Measurements from ENCODE around the gene CMBL. TPM values are rescaled to one million over a fixed set of nuclear protein-coding genes. Genes with fewer than 3 reads are reported as not detected.

The CMBL gene
- total RNA-seq, 1 experiment from 2014 or later: 12.6 TPM

- Mint-ChIP-seq H3K27me3 (ENCODE audit: low read depth) (no peaks in the 10 kb centered on the region; the same call in 1 of the 2 replicates), H3K4me3 (no peak overlapping the region), H3K4me1 (peaks cover 16 to 17% of the 10 kb centered on the region in 2 experiments), H3K9me3 (no peaks in the 10 kb centered on the region), H3K27ac (peak overlapping the region in 1 of 3 experiments; percentile 44; a peak in 2 of 7 replicates), H3K36me3 (ENCODE audit: insufficient read depth in 1 of 3, low read depth in 3 of 3) (peaks cover 23 to 44% (median 37%) of the 10 kb centered on the region in 3 experiments)
- H4K5ac ChIP-seq (ENCODE audit: insufficient read length, low read depth, low read length): no peak overlapping the region
- no peak for DNase-seq
- no peak overlapping the region for H3K23ac ChIP-seq (ENCODE audit: insufficient read length, low read depth, low read length)
- peaks cover 3% of the 10 kb centered on the region; the same call in 1 of the 2 replicates for H3K4me1 ChIP-seq (ENCODE audit: insufficient read depth, low read length)
- H2AFZ ChIP-seq (ENCODE audit: low read length): no peak overlapping the region
- H3K18ac ChIP-seq (ENCODE audit: insufficient read length, low read depth, low read length): no peak overlapping the region
- H2BK15ac ChIP-seq (ENCODE audit: low read depth, low read length): no peak overlapping the region
- no peak for TF ChIP-seq CTCF (conservative IDR thresholded peaks at IDR 0.05)
- no peak overlapping the region for H3K4ac ChIP-seq (ENCODE audit: low read depth, low read length)
- no peak overlapping the region for H2BK12ac ChIP-seq (ENCODE audit: insufficient read length, low read depth, low read length)
- no peak overlapping the region for H3K27ac ChIP-seq (ENCODE audit: insufficient read length, low read depth, low read length)
- H3K27me3 ChIP-seq (ENCODE audit: insufficient read depth, low read length): no peaks in the 10 kb centered on the region
- no peaks in the 10 kb centered on the region for H3K79me1 ChIP-seq (ENCODE audit: insufficient read depth, low read depth, low read length, poor library complexity, severe bottlenecking)
- H3K23me2 ChIP-seq (ENCODE audit: insufficient read length, low read depth, low read length, poor library complexity, severe bottlenecking): no peaks in the 10 kb centered on the region
- no peak overlapping the region for H2AK5ac ChIP-seq (ENCODE audit: insufficient read length, low read length)
- no CpG with 5 or more reads among the region's 4 CpGs for WGBS (ENCODE audit: extremely low coverage, insufficient read length, low lambda C conversion rate)
- no peak overlapping the region for H2BK120ac ChIP-seq (ENCODE audit: low read depth, low read length, poor library complexity, severe bottlenecking)
- H3K4me2 ChIP-seq (ENCODE audit: insufficient read depth, insufficient read length, low read length): no peak overlapping the region
- no peak overlapping the region for H3K56ac ChIP-seq (ENCODE audit: insufficient read length, low read depth, low read length)
- H3K14ac ChIP-seq (ENCODE audit: insufficient read depth, low read length): no peak overlapping the region
- H2BK5ac ChIP-seq (ENCODE audit: insufficient read length, low read length): no peak overlapping the region
- H4K91ac ChIP-seq (ENCODE audit: insufficient read length, low read depth, low read length): no peak overlapping the region
- no peaks in the 10 kb centered on the region for H3K9me3 ChIP-seq (ENCODE audit: control insufficient read depth, low read depth, low read length)
- peaks cover 2% of the 10 kb centered on the region for H4K20me1 ChIP-seq (ENCODE audit: control insufficient read depth, insufficient read depth, insufficient read length)
- H4K8ac ChIP-seq (replicated peaks; ENCODE audit: insufficient read length, low read depth, low read length): no peak overlapping the region
- H2BK20ac ChIP-seq (ENCODE audit: low read depth, low read length, poor library complexity, severe bottlenecking): no peak overlapping the region
- no peak overlapping the region for H3T11ph ChIP-seq (ENCODE audit: low read length)
- no peaks in the 10 kb centered on the region for H3K79me2 ChIP-seq (ENCODE audit: insufficient read depth, low read length)
- H3K9ac ChIP-seq (ENCODE audit: extremely low read depth, insufficient read length, low read length): no peak overlapping the region
Observed at GRCh38 chr5:10266137-10266536, 41.6 kb downstream of the CMBL start.
